HUES48 (cell line): ENCODE data around the gene RASEF.
"Not testable (repeated sequence)": the region's sequence is repeated elsewhere in the genome, so short reads cannot be mapped to it uniquely, and the experiment has no call there.

ENCODE experiments used
- H3K27ac ChIP-seq: one replicate; pipeline ENCODE4 v1.7.0; 2013; ENCODE audit warnings: low read depth, low read length, inconsistent platforms
- H3K27me3 ChIP-seq: 2 replicates; pipeline ENCODE4 v1.6.1; 2013; ENCODE audit warnings: mild to moderate bottlenecking, low read length; ENCODE audit not compliant: control insufficient read depth, insufficient read depth
- H3K36me3 ChIP-seq: 2 replicates; pipeline ENCODE4 v1.6.1; 2013; ENCODE audit warnings: low read length; ENCODE audit not compliant: control insufficient read depth, insufficient read depth
- H3K4me1 ChIP-seq: 2 replicates; pipeline ENCODE4 v1.6.1; 2013; ENCODE audit warnings: mild to moderate bottlenecking, low read length; ENCODE audit not compliant: control insufficient read depth, insufficient read depth
- H3K4me3 ChIP-seq: 2 replicates; pipeline ENCODE4 v1.5.1; 2013; ENCODE audit warnings: mild to moderate bottlenecking, low read depth, low read length
- H3K9ac ChIP-seq: 2 replicates; pipeline ENCODE4 v1.6.1; 2013; ENCODE audit warnings: mild to moderate bottlenecking, low read depth, low read length, moderate library complexity
- H3K9me3 ChIP-seq: 2 replicates; pipeline ENCODE4 v1.6.1; 2013; ENCODE audit warnings: low read length; ENCODE audit not compliant: control insufficient read depth, insufficient read depth

RASEF gene

DNA sequence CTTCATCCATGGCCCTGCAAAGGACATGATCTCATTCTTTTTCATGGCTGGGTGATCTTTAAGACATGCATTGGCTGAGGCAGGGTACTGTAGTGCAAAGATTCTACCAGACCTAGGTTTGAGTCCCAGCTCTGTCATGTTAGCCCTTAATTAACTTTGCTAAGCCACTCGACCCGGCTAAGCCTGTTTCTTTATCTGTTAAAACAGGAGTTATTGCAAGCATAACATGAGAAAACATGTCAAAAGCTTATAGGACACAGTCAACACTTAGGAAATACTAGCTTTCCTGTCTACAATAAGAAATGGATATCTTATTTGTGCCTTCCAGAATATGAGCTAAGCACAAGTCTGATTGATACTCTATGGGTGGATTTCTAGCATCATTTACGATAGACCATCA, 92.6 kb downstream of the RASEF start:
- no peak overlapping the region for H3K4me3 ChIP-seq
- H3K36me3 ChIP-seq: no peaks in the 10 kb centered on the region
- no peaks in the 10 kb centered on the region for H3K4me1 ChIP-seq
- no peaks in the 10 kb centered on the region for H3K9me3 ChIP-seq
- H3K27ac ChIP-seq: no peak overlapping the region
- H3K9ac ChIP-seq: no peak overlapping the region
- H3K27me3 ChIP-seq: no peaks in the 10 kb centered on the region

- Histone ChIP-seq H3K4me1 (no peaks in the 10 kb centered on the region), H3K36me3 (no peaks in the 10 kb centered on the region), H3K4me3 (no peak overlapping the region), H3K9ac (no peak overlapping the region), H3K27me3 (no peaks in the 10 kb centered on the region), H3K27ac (no peak overlapping the region), H3K9me3 (no peaks in the 10 kb centered on the region)
Observed at GRCh38 chr9:82969291-82969690, 93.7 kb downstream of the RASEF start.

DNA sequence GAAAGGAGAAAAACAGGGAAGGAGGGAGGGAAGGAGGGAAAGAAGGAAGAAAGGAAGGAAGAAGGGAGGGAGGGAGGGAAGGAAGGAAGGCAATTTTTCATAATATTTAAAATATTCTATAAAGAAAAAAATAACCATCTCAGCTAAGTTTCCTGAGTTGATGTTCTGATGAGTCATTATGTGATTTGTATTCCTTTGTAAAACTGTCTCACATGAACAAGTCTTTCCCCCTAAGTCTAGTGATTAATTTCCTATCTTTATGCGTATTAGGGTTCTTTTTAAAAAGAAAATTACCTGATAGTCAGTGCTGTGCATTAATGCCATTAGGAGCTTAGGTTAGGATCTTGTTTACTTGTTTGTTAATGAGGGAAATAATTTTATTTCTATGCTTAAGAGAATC, 94.1 kb downstream of the RASEF start:
- Histone ChIP-seq H3K9ac (no peak overlapping the region), H3K4me1 (no peaks in the 10 kb centered on the region), H3K27ac (no peak overlapping the region), H3K4me3 (no peak overlapping the region), H3K9me3 (no peaks in the 10 kb centered on the region), H3K27me3 (no peaks in the 10 kb centered on the region), H3K36me3 (no peaks in the 10 kb centered on the region)

DNA sequence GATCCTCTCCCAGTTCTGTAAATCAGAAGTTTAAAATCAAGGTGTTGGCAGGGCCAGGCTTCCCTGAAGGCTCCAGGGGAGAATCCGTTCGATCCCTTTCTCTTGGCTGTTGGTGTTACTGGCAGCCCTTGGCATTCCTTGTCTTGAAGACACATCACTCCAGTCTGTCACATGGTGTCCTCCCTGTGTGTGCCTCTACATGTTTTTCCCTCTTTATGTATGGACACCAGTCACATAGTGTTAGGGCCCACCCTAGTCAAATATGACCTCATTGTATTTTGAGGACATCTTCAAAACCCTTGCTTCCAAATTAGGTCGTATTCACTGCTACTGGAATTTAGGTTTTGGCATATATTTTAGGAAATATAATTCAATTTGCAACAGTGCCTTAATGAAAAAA, 94.6 kb downstream of the RASEF start:
- Histone ChIP-seq H3K9me3 (no peaks in the 10 kb centered on the region), H3K36me3 (no peaks in the 10 kb centered on the region), H3K9ac (no peak overlapping the region), H3K27me3 (no peaks in the 10 kb centered on the region), H3K4me3 (no peak overlapping the region), H3K27ac (no peak overlapping the region), H3K4me1 (no peaks in the 10 kb centered on the region)

DNA sequence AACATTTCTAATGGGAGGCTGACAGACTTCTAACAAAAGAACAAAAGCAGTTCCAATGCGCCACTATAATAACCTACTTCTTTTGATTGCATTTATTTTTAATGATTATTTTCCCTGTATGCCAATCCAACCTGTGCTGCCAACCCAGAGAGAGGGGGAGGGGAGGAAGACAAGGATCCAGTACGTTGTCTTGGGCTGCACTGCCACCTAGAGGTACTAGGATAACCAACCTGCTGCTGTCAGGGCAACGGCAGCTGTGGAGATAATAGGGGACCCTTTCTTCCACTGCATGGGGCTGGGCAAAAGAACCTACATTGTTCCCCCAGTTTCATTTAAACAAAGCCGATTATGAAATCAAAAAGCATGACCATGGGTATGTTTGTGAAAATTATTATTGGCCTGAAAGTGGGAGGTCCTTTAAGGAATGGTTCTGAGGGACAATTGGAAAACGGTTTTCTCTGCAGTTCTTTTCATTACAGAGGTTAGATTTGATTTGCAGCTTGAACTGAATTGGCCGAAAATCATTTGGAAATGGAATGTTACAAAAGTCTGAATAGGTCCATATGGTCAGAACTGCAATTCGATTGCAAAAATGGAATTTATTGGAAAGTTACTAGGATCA, 101.3 kb downstream of the RASEF start:
- H3K4me1 ChIP-seq: no peaks in the 10 kb centered on the region
- no peaks in the 10 kb centered on the region for H3K27me3 ChIP-seq
- H3K9ac ChIP-seq: no peak overlapping the region
- H3K27ac ChIP-seq: no peak overlapping the region
- no peaks in the 10 kb centered on the region for H3K36me3 ChIP-seq
- no peaks in the 10 kb centered on the region for H3K9me3 ChIP-seq
- H3K4me3 ChIP-seq: no peak overlapping the region

GRCh38 chr9:82957529-82958379, 105.2 kb downstream of the RASEF start:
- no peaks in the 10 kb centered on the region for H3K4me1 ChIP-seq
- no peak overlapping the region for H3K27ac ChIP-seq

DNA sequence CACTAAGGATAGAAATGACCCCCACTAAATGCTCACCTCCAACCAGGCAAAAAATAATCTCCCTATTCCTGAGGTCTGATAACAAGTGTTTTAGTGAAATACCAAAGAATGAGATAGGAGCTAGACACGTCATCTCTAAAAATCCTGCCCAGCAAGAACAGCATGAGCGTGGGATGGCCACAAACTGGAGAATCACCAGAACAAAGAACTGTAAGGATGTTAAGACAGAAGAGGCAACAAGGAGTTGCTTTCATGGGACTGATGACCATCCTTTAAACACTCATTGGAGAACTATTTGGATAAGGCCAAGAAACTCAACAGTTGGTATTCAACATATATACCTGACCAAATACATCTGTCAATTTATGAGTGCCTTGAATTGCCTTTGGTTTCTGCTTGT, 113.7 kb downstream of the RASEF start:
- no peaks in the 10 kb centered on the region for H3K9me3 ChIP-seq
- H3K4me3 ChIP-seq: no peak overlapping the region
- no peaks in the 10 kb centered on the region for H3K27me3 ChIP-seq
- H3K9ac ChIP-seq: no peak overlapping the region
- no peaks in the 10 kb centered on the region for H3K36me3 ChIP-seq
- H3K4me1 ChIP-seq: peaks cover 22% of the 10 kb centered on the region
- H3K27ac ChIP-seq: no peak overlapping the region

More at GRCh38 chr9:82957529-82958379, 105.2 kb downstream of the RASEF start:
- Histone ChIP-seq H3K27me3 (no peaks in the 10 kb centered on the region), H3K9ac (no peak overlapping the region), H3K36me3 (no peaks in the 10 kb centered on the region), H3K4me3 (no peak overlapping the region), H3K9me3 (no peaks in the 10 kb centered on the region)

DNA sequence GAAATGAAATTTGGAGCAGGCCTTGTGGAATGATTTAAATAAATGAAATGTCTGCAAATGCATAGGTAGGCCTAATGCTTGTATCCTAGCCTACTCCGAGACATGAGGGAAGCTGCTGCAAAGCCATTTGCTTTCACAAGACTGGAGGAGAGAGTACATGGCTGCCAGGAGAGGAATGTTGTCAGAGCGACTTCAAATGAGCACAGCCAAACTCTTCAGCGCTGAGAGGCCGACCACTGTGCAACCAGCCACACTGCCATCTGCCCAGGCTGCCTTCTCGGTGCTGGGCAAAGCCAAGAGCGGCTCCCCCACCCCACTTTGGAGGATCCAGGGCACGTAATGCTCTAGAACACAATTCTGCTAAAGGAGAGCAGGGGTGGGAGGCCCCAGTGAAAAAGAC, 122.6 kb downstream of the RASEF start:
- Histone ChIP-seq H3K27me3 (no peaks in the 10 kb centered on the region), H3K4me3 (no peak overlapping the region), H3K36me3 (no peaks in the 10 kb centered on the region), H3K27ac (no peak overlapping the region), H3K4me1 (peaks cover 2% of the 10 kb centered on the region; the same call in 1 of the 2 replicates), H3K9ac (no peak overlapping the region), H3K9me3 (no peaks in the 10 kb centered on the region)

- no peaks in the 10 kb centered on the region for H3K9me3 ChIP-seq
- no peak overlapping the region for H3K4me3 ChIP-seq
- H3K27me3 ChIP-seq: no peaks in the 10 kb centered on the region
- H3K4me1 ChIP-seq: peaks cover 9% of the 10 kb centered on the region
- H3K36me3 ChIP-seq: no peaks in the 10 kb centered on the region
- no peak overlapping the region for H3K9ac ChIP-seq
- H3K27ac ChIP-seq: no peak overlapping the region
Observed at GRCh38 chr9:82939451-82939850, 123.5 kb downstream of the RASEF start.

DNA sequence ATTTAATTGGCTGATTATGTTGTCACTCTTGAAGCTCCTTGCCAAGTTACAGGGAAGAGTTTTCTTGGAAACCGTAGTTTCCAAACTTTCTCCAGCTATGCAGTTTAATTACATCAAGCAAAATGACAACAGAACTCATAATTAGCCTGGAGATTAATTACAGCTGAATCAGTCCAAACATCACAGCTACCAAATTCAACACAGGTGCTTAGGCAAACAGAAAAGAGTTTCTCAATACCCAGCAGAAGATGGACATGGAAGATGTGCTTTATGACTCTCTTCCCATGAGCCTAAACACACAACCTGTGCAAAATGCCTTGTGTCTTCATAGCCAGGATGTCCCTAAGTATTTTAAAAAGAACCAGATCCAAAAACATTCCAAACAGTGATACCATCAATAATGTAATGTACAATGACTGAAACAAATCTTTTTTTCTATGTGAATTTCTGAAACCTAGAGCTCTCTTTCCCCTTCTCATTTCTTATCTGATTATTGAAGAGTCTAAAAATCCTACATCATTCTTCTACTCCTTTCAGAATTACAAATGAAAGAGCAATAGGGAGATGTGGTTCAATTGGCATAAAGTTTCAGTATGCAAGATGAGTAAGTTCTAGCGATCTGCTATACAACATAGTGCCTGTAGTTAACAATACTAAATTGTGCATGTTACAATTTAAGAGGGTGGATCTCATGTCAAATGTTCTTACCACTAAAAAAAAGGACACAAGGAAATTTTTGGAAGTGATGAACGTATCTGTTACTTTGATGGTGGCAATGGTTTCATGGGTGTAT, 124.3 kb downstream of the RASEF start:
- Histone ChIP-seq H3K9ac (no peak overlapping the region), H3K36me3 (no peaks in the 10 kb centered on the region), H3K27me3 (no peaks in the 10 kb centered on the region), H3K27ac (no peak overlapping the region), H3K4me3 (no peak overlapping the region), H3K4me1 (peaks cover 9% of the 10 kb centered on the region), H3K9me3 (no peaks in the 10 kb centered on the region)

GRCh38 chr9:82936561-82936960, 126.4 kb downstream of the RASEF start:
- not testable (repeated sequence) for H3K36me3 ChIP-seq, H3K27ac ChIP-seq, H3K9me3 ChIP-seq, H3K4me3 ChIP-seq, H3K4me1 ChIP-seq, H3K9ac ChIP-seq, H3K27me3 ChIP-seq
